ENCODE results near the gene DACT2.
"Not testable (repeated sequence)": the region's sequence is repeated elsewhere in the genome, so short reads cannot be mapped to it uniquely, and the experiment has no call there.

The DACT2 gene

DNA sequence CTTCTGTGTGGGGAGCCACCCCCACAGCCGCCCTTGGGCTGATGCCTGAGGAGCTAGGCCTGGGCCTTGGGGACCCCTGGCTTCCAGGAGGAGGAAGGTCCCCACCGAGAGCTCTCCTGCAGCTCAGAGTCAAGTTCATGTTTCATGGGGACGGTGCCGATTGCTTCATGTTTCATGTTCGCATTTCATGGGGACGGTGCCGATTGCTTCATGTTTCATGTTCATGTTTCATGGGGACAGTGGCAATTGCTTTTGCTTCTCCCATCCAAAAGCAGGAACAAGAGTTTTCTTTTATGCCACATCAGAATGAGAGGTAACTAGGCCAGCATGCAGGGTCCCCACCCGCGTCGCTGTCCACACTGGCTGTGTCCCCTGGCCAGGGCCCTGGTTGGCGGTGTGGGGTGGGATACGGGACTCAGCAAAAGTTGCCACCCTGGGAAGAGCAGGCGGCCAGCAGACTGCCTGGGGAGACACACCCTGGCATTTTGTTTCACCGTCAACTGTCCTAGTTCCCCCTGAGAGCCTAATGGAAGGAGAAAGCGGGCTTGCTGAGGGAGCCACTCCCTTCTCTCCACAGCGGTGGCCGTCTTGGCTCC, 46.0 kb downstream of the DACT2 start:
- Histone ChIP-seq H3K36me3 (ENCODE audit: control insufficient read depth, insufficient read depth, low read length) (no peaks in the 10 kb centered on the region), H3K27me3 (ENCODE audit: control insufficient read depth, insufficient read depth, low read length) (no peaks in the 10 kb centered on the region), H3K27ac (ENCODE audit: low read length) (no peak overlapping the region), H3K4me1 (ENCODE audit: control insufficient read depth, insufficient read depth, low read length) (peaks cover 7% of the 10 kb centered on the region), H3K4me3 (ENCODE audit: low read length) (no peak overlapping the region), H3K9me3 (ENCODE audit: control insufficient read depth, insufficient read depth, low read length) (no peaks in the 10 kb centered on the region)
- WGBS (ENCODE audit: insufficient coverage, insufficient read length): no CpG with 5 or more reads among the region's 17 CpGs
- DNase-seq (ENCODE audit: low read depth, low spot score): no peak

GRCh38 chr6:168272415-168273325, 46.9 kb downstream of the DACT2 start:
- Histone ChIP-seq H3K9me3 (ENCODE audit: control insufficient read depth, insufficient read depth, low read length) (no peaks in the 10 kb centered on the region), H3K4me3 (ENCODE audit: low read length) (no peak overlapping the region), H3K4me1 (ENCODE audit: control insufficient read depth, insufficient read depth, low read length) (peaks cover 7% of the 10 kb centered on the region), H3K27me3 (ENCODE audit: control insufficient read depth, insufficient read depth, low read length) (no peaks in the 10 kb centered on the region), H3K36me3 (ENCODE audit: control insufficient read depth, insufficient read depth, low read length) (no peaks in the 10 kb centered on the region), H3K27ac (ENCODE audit: low read length) (no peak overlapping the region)
- WGBS (ENCODE audit: insufficient coverage, insufficient read length): no CpG with 5 or more reads among the region's 17 CpGs
- DNase-seq (ENCODE audit: low read depth, low spot score): no peak

- Histone ChIP-seq H3K36me3 (ENCODE audit: control insufficient read depth, insufficient read depth, low read length) (no peaks in the 10 kb centered on the region), H3K27me3 (ENCODE audit: control insufficient read depth, insufficient read depth, low read length) (no peaks in the 10 kb centered on the region), H3K4me1 (ENCODE audit: control insufficient read depth, insufficient read depth, low read length) (peaks cover 7% of the 10 kb centered on the region), H3K9me3 (ENCODE audit: control insufficient read depth, insufficient read depth, low read length) (no peaks in the 10 kb centered on the region), H3K27ac (ENCODE audit: low read length) (no peak overlapping the region), H3K4me3 (ENCODE audit: low read length) (no peak overlapping the region)
- no peak for DNase-seq (ENCODE audit: low read depth, low spot score)
- WGBS (ENCODE audit: insufficient coverage, insufficient read length): 100% methylated on average over 4 of the region's 19 CpGs
Measured at GRCh38 chr6:168270274-168271172, 49.1 kb downstream of the DACT2 start.

GRCh38 chr6:168269455-168270243, 49.9 kb downstream of the DACT2 start:
- H3K4me3 ChIP-seq (ENCODE audit: low read length): no peak overlapping the region
- no peaks in the 10 kb centered on the region for H3K27me3 ChIP-seq (ENCODE audit: control insufficient read depth, insufficient read depth, low read length)
- H3K9me3 ChIP-seq (ENCODE audit: control insufficient read depth, insufficient read depth, low read length): no peaks in the 10 kb centered on the region
- no peaks in the 10 kb centered on the region for H3K36me3 ChIP-seq (ENCODE audit: control insufficient read depth, insufficient read depth, low read length)
- H3K27ac ChIP-seq (ENCODE audit: low read length): no peak overlapping the region
- peaks cover 5% of the 10 kb centered on the region for H3K4me1 ChIP-seq (ENCODE audit: control insufficient read depth, insufficient read depth, low read length)
- no peak for DNase-seq (ENCODE audit: low read depth, low spot score)
- WGBS (ENCODE audit: insufficient coverage, insufficient read length): 100% methylated on average over 2 of the region's 16 CpGs

GRCh38 chr6:168268755-168269154, 50.8 kb downstream of the DACT2 start:
- no peak overlapping the region for H3K4me3 ChIP-seq (ENCODE audit: low read length)
- DNase-seq (ENCODE audit: low read depth, low spot score): no peak
- peaks cover 2% of the 10 kb centered on the region for H3K4me1 ChIP-seq (ENCODE audit: control insufficient read depth, insufficient read depth, low read length)
- H3K27me3 ChIP-seq (ENCODE audit: control insufficient read depth, insufficient read depth, low read length): no peaks in the 10 kb centered on the region
- no peaks in the 10 kb centered on the region for H3K9me3 ChIP-seq (ENCODE audit: control insufficient read depth, insufficient read depth, low read length)
- no peaks in the 10 kb centered on the region for H3K36me3 ChIP-seq (ENCODE audit: control insufficient read depth, insufficient read depth, low read length)
- WGBS (ENCODE audit: insufficient coverage, insufficient read length): no CpG with 5 or more reads among the region's 1 CpG
- H3K27ac ChIP-seq (ENCODE audit: low read length): no peak overlapping the region

DNA sequence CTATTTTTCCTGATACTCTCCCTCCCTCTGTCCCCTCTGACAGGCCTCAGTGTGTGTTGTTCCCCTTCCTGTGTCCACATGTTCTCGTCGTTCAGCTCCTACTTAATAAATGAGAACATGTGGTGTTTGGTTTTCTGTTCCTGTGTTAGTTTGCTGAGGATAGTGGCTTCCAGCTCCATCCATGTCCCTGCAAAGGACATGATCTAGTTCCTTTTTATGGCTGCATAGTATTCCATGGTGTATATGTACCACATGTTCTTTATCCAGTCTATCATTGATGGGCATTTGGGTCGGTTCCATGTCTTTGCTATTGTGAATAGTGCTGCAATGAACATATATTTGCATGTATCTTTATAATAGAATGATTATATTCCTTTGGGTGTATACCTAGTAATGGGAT, 51.8 kb downstream of the DACT2 start:
- not testable (repeated sequence) for H3K4me1 ChIP-seq (ENCODE audit: control insufficient read depth, insufficient read depth, low read length); H3K9me3 ChIP-seq (ENCODE audit: control insufficient read depth, insufficient read depth, low read length); DNase-seq (ENCODE audit: low read depth, low spot score); H3K27ac ChIP-seq (ENCODE audit: low read length); H3K4me3 ChIP-seq (ENCODE audit: low read length); H3K36me3 ChIP-seq (ENCODE audit: control insufficient read depth, insufficient read depth, low read length); H3K27me3 ChIP-seq (ENCODE audit: control insufficient read depth, insufficient read depth, low read length)
- WGBS (ENCODE audit: insufficient coverage, insufficient read length): no CpG with 5 or more reads among the region's 3 CpGs

- WGBS (ENCODE audit: insufficient coverage, insufficient read length): no CpG with 5 or more reads among the region's 15 CpGs
- Histone ChIP-seq H3K36me3 (ENCODE audit: control insufficient read depth, insufficient read depth, low read length) (no peaks in the 10 kb centered on the region), H3K9me3 (ENCODE audit: control insufficient read depth, insufficient read depth, low read length) (no peaks in the 10 kb centered on the region), H3K27ac (ENCODE audit: low read length) (no peak overlapping the region), H3K4me1 (ENCODE audit: control insufficient read depth, insufficient read depth, low read length) (no peaks in the 10 kb centered on the region), H3K4me3 (ENCODE audit: low read length) (no peak overlapping the region), H3K27me3 (ENCODE audit: control insufficient read depth, insufficient read depth, low read length) (no peaks in the 10 kb centered on the region)
- DNase-seq (ENCODE audit: low read depth, low spot score): no peak
Measured at GRCh38 chr6:168265827-168266815, 53.5 kb downstream of the DACT2 start.

DNA sequence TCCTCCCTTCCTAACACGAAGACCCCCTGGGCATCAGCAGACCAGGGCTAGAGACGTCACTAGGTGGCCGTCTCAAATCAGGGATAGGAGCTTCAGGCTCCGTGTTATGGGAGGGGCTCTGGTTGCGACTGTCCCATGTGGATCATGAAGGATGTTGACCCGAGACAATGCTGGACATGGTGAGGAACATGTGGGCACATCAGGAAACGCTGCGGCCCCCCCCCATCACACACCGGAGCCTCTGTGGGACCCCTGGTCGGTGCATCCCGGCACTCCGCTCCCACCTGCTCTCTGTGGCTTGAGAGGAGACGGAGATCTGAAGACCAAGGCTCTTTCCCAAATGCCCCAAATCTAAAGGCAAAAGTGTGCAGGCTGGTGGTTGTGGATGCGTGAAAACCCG, 54.2 kb downstream of the DACT2 start:
- no peak overlapping the region for H3K4me3 ChIP-seq (ENCODE audit: low read length)
- no peaks in the 10 kb centered on the region for H3K9me3 ChIP-seq (ENCODE audit: control insufficient read depth, insufficient read depth, low read length)
- no CpG with 5 or more reads among the region's 15 CpGs for WGBS (ENCODE audit: insufficient coverage, insufficient read length)
- no peaks in the 10 kb centered on the region for H3K27me3 ChIP-seq (ENCODE audit: control insufficient read depth, insufficient read depth, low read length)
- H3K27ac ChIP-seq (ENCODE audit: low read length): no peak overlapping the region
- no peaks in the 10 kb centered on the region for H3K4me1 ChIP-seq (ENCODE audit: control insufficient read depth, insufficient read depth, low read length)
- no peaks in the 10 kb centered on the region for H3K36me3 ChIP-seq (ENCODE audit: control insufficient read depth, insufficient read depth, low read length)
- no peak for DNase-seq (ENCODE audit: low read depth, low spot score)

GRCh38 chr6:168264593-168265335, 54.8 kb downstream of the DACT2 start:
- Histone ChIP-seq H3K9me3 (ENCODE audit: control insufficient read depth, insufficient read depth, low read length) (no peaks in the 10 kb centered on the region), H3K27me3 (ENCODE audit: control insufficient read depth, insufficient read depth, low read length) (no peaks in the 10 kb centered on the region), H3K36me3 (ENCODE audit: control insufficient read depth, insufficient read depth, low read length) (no peaks in the 10 kb centered on the region), H3K4me3 (ENCODE audit: low read length) (no peak overlapping the region), H3K4me1 (ENCODE audit: control insufficient read depth, insufficient read depth, low read length) (no peaks in the 10 kb centered on the region), H3K27ac (ENCODE audit: low read length) (no peak overlapping the region)
- no peak for DNase-seq (ENCODE audit: low read depth, low spot score)
- no CpG with 5 or more reads among the region's 19 CpGs for WGBS (ENCODE audit: insufficient coverage, insufficient read length)
